Right lobe of liver (tissue), 6 donors: ENCODE results near the gene CTTNBP2. TPM values are rescaled to one million over a fixed set of nuclear protein-coding genes. Genes with fewer than 3 reads are reported as not detected.

ENCODE experiments used
- ATAC-seq, 4 donors: fragments of 200-7000 bp; cut with Tn5 transposase; one replicate each; pipeline ENCODE4 v1.9.1; 2020; ENCODE audit warnings: mild to moderate bottlenecking in 4 of 4, moderate library complexity in 4 of 4
- DNase-seq, 3 donors: peaks; one replicate each; pipeline ENCODE4 v3.0.0-alpha.2; 2020
- H3K27ac ChIP-seq, 3 donors: fragments of 200-600 bp; one replicate each; pipeline ENCODE4 v1.8.0; 2022
- H3K27me3 ChIP-seq, 2 donors: fragments of 200-600 bp; one replicate each; pipeline ENCODE4 v1.8.0; 2022
- H3K36me3 ChIP-seq, 4 donors: fragments of 200-600 bp; sonication (generic) in 1 of 4; one replicate each; pipeline versions ENCODE4 v1.5.1 to v1.8.0; 2017 to 2022; ENCODE audit warnings: control low read depth in 1 of 4
- H3K4me1 ChIP-seq, 4 donors: fragments of 200-600 bp; sonication (generic) in 1 of 4; one replicate each; pipeline versions ENCODE4 v1.5.1 to v1.8.0; 2017 to 2022; ENCODE audit warnings: control low read depth in 1 of 4
- H3K4me3 ChIP-seq, 3 donors: fragments of 200-600 bp; one replicate each; pipeline ENCODE4 v1.8.0; 2022
- H3K9me3 ChIP-seq, 4 donors: fragments of 200-600 bp; sonication (generic) in 1 of 4; one replicate each; pipeline versions ENCODE4 v1.5.1 to v1.8.0; 2017 to 2022; ENCODE audit warnings: control low read depth in 1 of 4
- CTCF ChIP-seq, 4 donors: fragments of 200-600 bp in 3 of 4; fragments of 450-650 bp in 1 of 4; IDR thresholded peaks; one replicate each; pipeline versions ENCODE4 v1.5.1 to v1.8.0; 2016 to 2022; ENCODE audit warnings: antibody characterized with exemption in 4 of 4, mild to moderate bottlenecking in 2 of 4
- POLR2A ChIP-seq: fragments of 450-650 bp; IDR thresholded peaks from one replicate; pipeline ENCODE4 v1.6.1; 2017; ENCODE audit warnings: antibody characterized with exemption, mild to moderate bottlenecking
- WGBS: methylation state at CpG from one replicate; pipeline ENCODE4 v1.1.6; 2018; ENCODE audit warnings: low coverage, low lambda C conversion rate; ENCODE audit not compliant: insufficient coverage; ENCODE audit errors: missing lambda C conversion rate; 5-methylcytosine and 5-hydroxymethylcytosine counted together
- intact Hi-C, 2 donors: fragments of 100-400 bp; cut with DNase I; formaldehyde crosslinking; loops; one replicate each; pipeline versions ENCODE4 v1.11.2 to v1.14.1; 2022
- total RNA-seq, 6 experiments: library from RNA; depleted of rRNA in 2 of 6; stranded (reverse); fragments of >200 nt in 2 of 6; fragmentation: NEBNext Ultra II Directional in 3 of 6; extraction: Animal tissue kit (Norgen Biotek cat#: 25700) in 3 of 6; gene quantifications; one replicate each; pipeline versions ENCODE4 v1.1.0 to v1.2.4, GENCODE V29; 2016 to 2023
- donor health status: DM: no; HTN: yes; CAD: no.
- donor health status: DM: no; HTN: no; CAD: no.
- donor health status: DM: no; HTN: no; CAD: no.
- donor health status: DM: no; HTN: yes; CAD: no.
- donor health status: DM: no; HTN: yes; CAD: no.

The CTTNBP2 gene
- total RNA-seq, 6 experiments from 2014 or later: 0.31 to 3.0 (median 1.9) TPM

GRCh38 chr7:117672453-117672852 lies 200.8 kb downstream of the CTTNBP2 start:
- DNase-seq (no peak), ATAC-seq (peak in 2 of 4 donors; percentile 54 to 60)
- TF ChIP-seq POLR2A (no peak), CTCF (IDR thresholded peaks at IDR 0.05) (no peak)
- intact Hi-C loops: no loop called here
- Histone ChIP-seq H3K27ac (no peak overlapping the region), H3K27me3 (no peaks in the 10 kb centered on the region), H3K9me3 (no peaks in the 10 kb centered on the region), H3K4me1 (peaks cover 0 to 7% (median 0%) of the 10 kb centered on the region in 4 donors), H3K36me3 (no peaks in the 10 kb centered on the region), H3K4me3 (no peak overlapping the region)
- 25% methylated on average over 1 of the region's 1 CpG for WGBS

DNA sequence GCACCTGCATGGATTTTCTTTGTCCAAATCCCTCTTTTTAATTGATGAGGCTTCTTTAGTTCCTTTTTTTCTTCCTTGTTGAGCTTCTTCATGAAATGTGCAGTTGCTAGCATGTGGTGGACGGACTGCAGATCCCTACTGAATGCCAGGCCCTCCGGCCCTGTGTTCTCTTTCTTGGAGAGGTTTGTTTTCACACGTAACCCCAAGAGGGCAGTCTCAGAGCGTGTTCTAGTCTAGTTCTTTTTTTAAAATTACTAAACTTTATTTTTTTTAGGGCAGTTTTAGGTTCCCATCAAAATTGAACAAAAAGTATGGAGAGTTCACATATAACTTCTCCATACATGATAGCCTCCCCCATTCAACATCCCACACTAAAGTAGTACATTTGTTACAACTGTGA lies 203.4 kb downstream of the CTTNBP2 start:
- no peak overlapping the region for H3K27ac ChIP-seq
- 70% methylated on average over 4 of the region's 4 CpGs for WGBS
- H3K27me3 ChIP-seq: no peaks in the 10 kb centered on the region
- TF ChIP-seq CTCF (IDR thresholded peaks at IDR 0.05): no peak
- TF ChIP-seq POLR2A: no peak
- H3K4me1 ChIP-seq: peaks cover 0 to 7% (median 0%) of the 10 kb centered on the region in 4 donors
- no peaks in the 10 kb centered on the region for H3K9me3 ChIP-seq
- intact Hi-C loops: no loop called here
- no peak overlapping the region for H3K4me3 ChIP-seq
- ATAC-seq (no peak), DNase-seq (no peak)
- H3K36me3 ChIP-seq: no peaks in the 10 kb centered on the region

GRCh38 chr7:117667456-117667855 lies 205.8 kb downstream of the CTTNBP2 start:
- Histone ChIP-seq H3K4me1 (no peaks in the 10 kb centered on the region), H3K27me3 (no peaks in the 10 kb centered on the region), H3K36me3 (no peaks in the 10 kb centered on the region), H3K9me3 (no peaks in the 10 kb centered on the region), H3K4me3 (no peak overlapping the region), H3K27ac (no peak overlapping the region)
- TF ChIP-seq POLR2A (no peak), CTCF (IDR thresholded peaks at IDR 0.05) (no peak)
- ATAC-seq: no peak
- no peak for DNase-seq
- intact Hi-C loops: no loop called here
- WGBS: 55% methylated on average over 2 of the region's 2 CpGs

- H3K27ac ChIP-seq: no peak overlapping the region
- peak in 1 of 4 donors; percentile 75 for ATAC-seq
Measured at GRCh38 chr7:117666689-117667088, 206.6 kb downstream of the CTTNBP2 start.

More at GRCh38 chr7:117666689-117667088, 206.6 kb downstream of the CTTNBP2 start:
- Histone ChIP-seq H3K27me3 (no peaks in the 10 kb centered on the region), H3K36me3 (no peaks in the 10 kb centered on the region), H3K9me3 (no peaks in the 10 kb centered on the region), H3K4me1 (no peaks in the 10 kb centered on the region), H3K4me3 (no peak overlapping the region)
- intact Hi-C loops: no loop called here
- no peak for TF ChIP-seq POLR2A
- TF ChIP-seq CTCF (IDR thresholded peaks at IDR 0.05): no peak
- 82% methylated on average over 6 of the region's 6 CpGs for WGBS
- DNase-seq: no peak
